Stimulated activated CD4-positive, alpha-beta T cell treated with anti-CD3 and anti-CD28 coated beads, Interleukin-2, amount 100 ng/mL, for 24 hours (primary cell): ENCODE data around the gene SAP130.
"Not testable (repeated sequence)": the region's sequence is repeated elsewhere in the genome, so short reads cannot be mapped to it uniquely, and the experiment has no call there.

Experiments
- DNase-seq, 2 donors: peaks; one replicate each; pipeline ENCODE4 v3.0.0-alpha.2; 2020

SAP130 gene

GRCh38 chr2:127950264-127950663 is 77.6 kb downstream of the SAP130 start:
- DNase-seq = no peak

- no peak for DNase-seq
Measured at GRCh38 chr2:127945281-127945680, 82.6 kb downstream of the SAP130 start.

GRCh38 chr2:127943186-127943585 is 84.7 kb downstream of the SAP130 start:
- no peak for DNase-seq

- no peak for DNase-seq
Measured at GRCh38 chr2:127942002-127942401, 85.9 kb downstream of the SAP130 start.

- no peak for DNase-seq
Measured at GRCh38 chr2:127941461-127941860, 86.4 kb downstream of the SAP130 start.

- DNase-seq = no peak
Measured at GRCh38 chr2:127940641-127941040, 87.2 kb downstream of the SAP130 start.

- no peak for DNase-seq
Measured at GRCh38 chr2:127935337-127935736, 92.5 kb downstream of the SAP130 start.

- no peak for DNase-seq
Measured at GRCh38 chr2:127932199-127932876, 95.5 kb downstream of the SAP130 start.

GRCh38 chr2:127929449-127929848 is 98.4 kb downstream of the SAP130 start:
- DNase-seq = no peak

- no peak for DNase-seq
Measured at GRCh38 chr2:127927384-127927783, 100.5 kb downstream of the SAP130 start.

GRCh38 chr2:127917916-127918315 is 109.9 kb downstream of the SAP130 start:
- no peak for DNase-seq

- no peak for DNase-seq
Measured at GRCh38 chr2:127913808-127914457, 113.9 kb downstream of the SAP130 start.

- DNase-seq = no peak
Measured at GRCh38 chr2:127911737-127912136, 116.1 kb downstream of the SAP130 start.

- no peak for DNase-seq
Measured at GRCh38 chr2:127910415-127910814, 117.4 kb downstream of the SAP130 start.

- DNase-seq = no peak
Measured at GRCh38 chr2:127909019-127909418, 118.8 kb downstream of the SAP130 start.

- not testable (repeated sequence) for DNase-seq
Measured at GRCh38 chr2:127907733-127908400, 120.0 kb downstream of the SAP130 start.

- DNase-seq = no peak
Measured at GRCh38 chr2:127906206-127906926, 121.5 kb downstream of the SAP130 start.

GRCh38 chr2:127901339-127902056 is 126.4 kb downstream of the SAP130 start:
- DNase-seq = no peak

- DNase-seq = no peak
Measured at GRCh38 chr2:127897531-127898211, 130.2 kb downstream of the SAP130 start.

- no peak for DNase-seq
Measured at GRCh38 chr2:127893494-127893893, 134.4 kb downstream of the SAP130 start.

- no peak for DNase-seq
Measured at GRCh38 chr2:127893033-127893432, 134.8 kb downstream of the SAP130 start.

- DNase-seq = no peak
Measured at GRCh38 chr2:127891811-127892210, 136.0 kb downstream of the SAP130 start.
